ENCODE results near the gene WAS. TPM values are rescaled to one million over a fixed set of nuclear protein-coding genes. Genes with fewer than 3 reads are reported as not detected.
"Not testable (repeated sequence)": the region's sequence is repeated elsewhere in the genome, so short reads cannot be mapped to it uniquely, and the experiment has no call there.

The WAS gene
- polyA plus RNA-seq, 3 donors = 22.8 to 159 (median 38.0) TPM

- no peak overlapping the region for H3K4me2 ChIP-seq (replicated peaks; ENCODE audit: extremely low read depth, low read length, poor library complexity, severe bottlenecking)
- peak overlapping the region in 6 of 7 donors; percentile 28 to 92 (median 86) for H3K27ac Mint-ChIP-seq
- peaks cover 0 to 2% (median 2%) of the 10 kb centered on the region in 3 donors for H3K27me3 Mint-ChIP-seq (ENCODE audit: low read depth in 3 of 3)
- intact Hi-C loops (cut with micrococcal nuclease) = no loop called here
- 100% methylated on average over 1 of the region's 4 CpGs for WGBS (ENCODE audit: insufficient coverage)
- H3K9me3 Mint-ChIP-seq = peaks cover 0 to 5% (median 0%) of the 10 kb centered on the region in 7 donors
- H3K4me1 Mint-ChIP-seq = peaks cover 15% of the 10 kb centered on the region
- peaks cover 16 to 20% of the 10 kb centered on the region in 2 donors for H3K4me1 ChIP-seq (ENCODE audit: control insufficient read depth in 1 of 2, insufficient read depth in 2 of 2, low read length in 2 of 2)
- no peak for TF ChIP-seq CTCF (IDR thresholded peaks at IDR 0.05)
- H3K9me3 ChIP-seq (replicated peaks in 1 of 2; ENCODE audit: control insufficient read depth in 1 of 2, insufficient read depth in 1 of 2, low read length in 2 of 2) = no peaks in the 10 kb centered on the region
- H3K27ac ChIP-seq (ENCODE audit: low read depth in 1 of 2, low read length in 2 of 2) = peak overlapping the region in 1 of 2 donors; percentile 80
- H3K36me3 ChIP-seq (replicated peaks in 1 of 2; ENCODE audit: control insufficient read depth in 1 of 2, insufficient read depth in 2 of 2, low read length in 2 of 2) = no peaks in the 10 kb centered on the region
- no peak overlapping the region for H3K9ac ChIP-seq (ENCODE audit: insufficient read depth, low read length, poor library complexity, severe bottlenecking)
- H3K4me3 Mint-ChIP-seq = no peak overlapping the region
- H4K20me1 ChIP-seq (ENCODE audit: insufficient read depth, low read length) = no peaks in the 10 kb centered on the region
- no peaks in the 10 kb centered on the region for H3K27me3 ChIP-seq (ENCODE audit: control insufficient read depth in 2 of 2, insufficient read depth in 2 of 2, low read length in 2 of 2)
- H2AFZ ChIP-seq (ENCODE audit: insufficient read depth, low read depth, low read length, poor library complexity, severe bottlenecking) = no peak overlapping the region
- no peak overlapping the region for H3K4me3 ChIP-seq (replicated peaks in 1 of 3; ENCODE audit: low read depth in 2 of 3, low read length in 3 of 3)
- no peaks in the 10 kb centered on the region for H3K36me3 Mint-ChIP-seq
- DNase-seq = peak in 2 of 3 donors; percentile 14 to 17
- no peaks in the 10 kb centered on the region for H3K79me2 ChIP-seq (ENCODE audit: insufficient read depth, low read length)
These were observed 16.9 kb upstream of the WAS start for GRCh38 chrX:48666649-48667048.

GRCh38 chrX:48667509-48667908 lies 16.1 kb upstream of the WAS start:
- peak overlapping the region; percentile 28 for H3K4me2 ChIP-seq (replicated peaks; ENCODE audit: extremely low read depth, low read length, poor library complexity, severe bottlenecking)
- TF ChIP-seq CTCF (IDR thresholded peaks at IDR 0.05) = no peak
- Mint-ChIP-seq H3K27ac (peak overlapping the region; percentile 84 to 93 (median 88)), H3K4me3 (peak overlapping the region in 1 of 2 donors; percentile 42), H3K4me1 (peaks cover 15% of the 10 kb centered on the region), H3K9me3 (peaks cover 0 to 5% (median 0%) of the 10 kb centered on the region in 7 donors), H3K27me3 (ENCODE audit: low read depth in 3 of 3) (peaks cover 0 to 2% (median 2%) of the 10 kb centered on the region in 3 donors), H3K36me3 (no peaks in the 10 kb centered on the region)
- peak overlapping the region; percentile 25 for H3K9ac ChIP-seq (ENCODE audit: insufficient read depth, low read length, poor library complexity, severe bottlenecking)
- peak overlapping the region; percentile 80 for H3K27ac ChIP-seq (ENCODE audit: low read depth in 1 of 2, low read length in 2 of 2)
- 0% methylated on average over 1 of the region's 4 CpGs for WGBS (ENCODE audit: insufficient coverage)
- peak overlapping the region in 1 of 3 experiments; percentile 32 for H3K4me3 ChIP-seq (replicated peaks in 1 of 3; ENCODE audit: low read depth in 2 of 3, low read length in 3 of 3)
- intact Hi-C loops (cut with micrococcal nuclease) = no loop called here
- H3K4me1 ChIP-seq (ENCODE audit: control insufficient read depth in 1 of 2, insufficient read depth in 2 of 2, low read length in 2 of 2) = peaks cover 16 to 20% of the 10 kb centered on the region in 2 donors
- no peaks in the 10 kb centered on the region for H3K9me3 ChIP-seq (replicated peaks in 1 of 2; ENCODE audit: control insufficient read depth in 1 of 2, insufficient read depth in 1 of 2, low read length in 2 of 2)
- H2AFZ ChIP-seq (ENCODE audit: insufficient read depth, low read depth, low read length, poor library complexity, severe bottlenecking) = peak overlapping the region; percentile 35
- no peaks in the 10 kb centered on the region for H4K20me1 ChIP-seq (ENCODE audit: insufficient read depth, low read length)
- no peaks in the 10 kb centered on the region for H3K36me3 ChIP-seq (replicated peaks in 1 of 2; ENCODE audit: control insufficient read depth in 1 of 2, insufficient read depth in 2 of 2, low read length in 2 of 2)
- DNase-seq = peak; percentile 69 to 81 (median 70)
- H3K27me3 ChIP-seq (ENCODE audit: control insufficient read depth in 2 of 2, insufficient read depth in 2 of 2, low read length in 2 of 2) = no peaks in the 10 kb centered on the region
- no peaks in the 10 kb centered on the region for H3K79me2 ChIP-seq (ENCODE audit: insufficient read depth, low read length)

- H3K4me3 Mint-ChIP-seq; H3K79me2 ChIP-seq (ENCODE audit: insufficient read depth, low read length); H4K20me1 ChIP-seq (ENCODE audit: insufficient read depth, low read length); H3K27me3 Mint-ChIP-seq (ENCODE audit: low read depth in 3 of 3); H2AFZ ChIP-seq (ENCODE audit: insufficient read depth, low read depth, low read length, poor library complexity, severe bottlenecking); intact Hi-C loops (cut with micrococcal nuclease); H3K36me3 Mint-ChIP-seq; H3K9ac ChIP-seq (ENCODE audit: insufficient read depth, low read length, poor library complexity, severe bottlenecking); H3K36me3 ChIP-seq (replicated peaks in 1 of 2; ENCODE audit: control insufficient read depth in 1 of 2, insufficient read depth in 2 of 2, low read length in 2 of 2); H3K27me3 ChIP-seq (ENCODE audit: control insufficient read depth in 2 of 2, insufficient read depth in 2 of 2, low read length in 2 of 2); H3K9me3 Mint-ChIP-seq; H3K4me3 ChIP-seq (replicated peaks in 1 of 3; ENCODE audit: low read depth in 2 of 3, low read length in 3 of 3); H3K9me3 ChIP-seq (replicated peaks in 1 of 2; ENCODE audit: control insufficient read depth in 1 of 2, insufficient read depth in 1 of 2, low read length in 2 of 2): not testable (repeated sequence)
- H3K4me1 Mint-ChIP-seq = peaks cover 15% of the 10 kb centered on the region
- no CpG with 5 or more reads among the region's 11 CpGs for WGBS (ENCODE audit: insufficient coverage)
- DNase-seq = peak in 1 of 3 donors; percentile 22
- Histone ChIP-seq H3K4me2 (replicated peaks; ENCODE audit: extremely low read depth, low read length, poor library complexity, severe bottlenecking) (peak overlapping the region; percentile 28), H3K4me1 (ENCODE audit: control insufficient read depth in 1 of 2, insufficient read depth in 2 of 2, low read length in 2 of 2) (peaks cover 16 to 20% of the 10 kb centered on the region in 2 donors), H3K27ac (ENCODE audit: low read depth in 1 of 2, low read length in 2 of 2) (peak overlapping the region; percentile 80)
- peak overlapping the region; percentile 84 to 93 (median 88) for H3K27ac Mint-ChIP-seq
These were observed 15.4 kb upstream of the WAS start for GRCh38 chrX:48668187-48668586.

Data from CD14-positive monocyte (primary cell).